Inflammatory macrophage treated with lipopolysaccharide for 4 hours (primary cell): ENCODE results near the gene RNU1-3.
"Not testable (repeated sequence)": the region's sequence is repeated elsewhere in the genome, so short reads cannot be mapped to it uniquely, and the experiment has no call there.

Experiments
- DNase-seq: peaks from one replicate; pipeline ENCODE4 v3.0.0-alpha.2; 2020

Gene RNU1-3

GRCh38 chr1:16651560-16651959, 15.2 kb downstream of the RNU1-3 start:
- not testable (repeated sequence) for DNase-seq

GRCh38 chr1:16649960-16650359, 16.8 kb downstream of the RNU1-3 start:
- DNase-seq, result not testable (repeated sequence)

- DNase-seq, result not testable (repeated sequence)
Observed at GRCh38 chr1:16649390-16649789, 17.4 kb downstream of the RNU1-3 start.

- DNase-seq, result not testable (repeated sequence)
Observed at GRCh38 chr1:16648756-16649155, 18.0 kb downstream of the RNU1-3 start.

GRCh38 chr1:16648250-16648649, 18.5 kb downstream of the RNU1-3 start:
- DNase-seq, result not testable (repeated sequence)

- DNase-seq, result not testable (repeated sequence)
Observed at GRCh38 chr1:16647179-16648176, 19.3 kb downstream of the RNU1-3 start.

- DNase-seq, result not testable (repeated sequence)
Observed at GRCh38 chr1:16646716-16647115, 20.0 kb downstream of the RNU1-3 start.

GRCh38 chr1:16646061-16646664, 20.6 kb downstream of the RNU1-3 start:
- DNase-seq, result not testable (repeated sequence)

- DNase-seq, result not testable (repeated sequence)
Observed at GRCh38 chr1:16645271-16646060, 21.3 kb downstream of the RNU1-3 start.

- peak; percentile 96 for DNase-seq
Observed at GRCh38 chr1:16644482-16645270, 22.1 kb downstream of the RNU1-3 start.

GRCh38 chr1:16644193-16644481, 22.6 kb downstream of the RNU1-3 start:
- no peak for DNase-seq

GRCh38 chr1:16643476-16644192, 23.1 kb downstream of the RNU1-3 start:
- not testable (repeated sequence) for DNase-seq

- DNase-seq, result not testable (repeated sequence)
Observed at GRCh38 chr1:16643001-16643411, 23.7 kb downstream of the RNU1-3 start.

- not testable (repeated sequence) for DNase-seq
Observed at GRCh38 chr1:16642025-16642966, 24.5 kb downstream of the RNU1-3 start.

GRCh38 chr1:16641159-16641975, 25.4 kb downstream of the RNU1-3 start:
- DNase-seq, result not testable (repeated sequence)

GRCh38 chr1:16639091-16640031, 27.4 kb downstream of the RNU1-3 start:
- DNase-seq, result not testable (repeated sequence)

- DNase-seq, result not testable (repeated sequence)
Observed at GRCh38 chr1:16637941-16638778, 28.6 kb downstream of the RNU1-3 start.
